GM21423 (cell line): ENCODE data around the gene FAHD1.
"Not testable (repeated sequence)": the region's sequence is repeated elsewhere in the genome, so short reads cannot be mapped to it uniquely, and the experiment has no call there.

Source experiments
- ATAC-seq: cut with Tn5 transposase; IDR thresholded peaks from one replicate; pipeline ENCODE4 v1.9.1; 2021; ENCODE audit warnings: mild to moderate bottlenecking, moderate library complexity; ENCODE audit not compliant: unreplicated experiment

FAHD1 gene

DNA sequence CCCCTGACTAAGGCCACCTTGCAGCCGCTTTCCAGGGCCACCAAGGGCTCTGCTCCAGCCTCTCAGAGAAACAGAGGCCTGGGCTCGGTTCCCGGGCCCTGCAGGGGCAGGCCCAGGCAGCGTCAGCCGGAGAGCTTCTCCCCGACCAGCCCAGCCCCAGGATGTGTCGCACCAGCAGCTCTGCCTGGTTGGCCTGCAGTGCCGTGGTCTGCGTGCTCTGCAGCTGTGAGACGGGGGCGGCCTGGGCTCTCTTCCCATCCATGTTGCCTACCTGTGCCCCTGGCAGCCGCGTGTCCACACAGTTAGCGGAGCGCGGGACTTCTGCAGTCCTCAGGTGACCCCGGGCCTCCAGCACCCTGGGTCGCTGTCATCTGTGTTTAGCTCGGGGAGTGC is 38.3 kb upstream of the FAHD1 start:
- no peak for ATAC-seq

DNA sequence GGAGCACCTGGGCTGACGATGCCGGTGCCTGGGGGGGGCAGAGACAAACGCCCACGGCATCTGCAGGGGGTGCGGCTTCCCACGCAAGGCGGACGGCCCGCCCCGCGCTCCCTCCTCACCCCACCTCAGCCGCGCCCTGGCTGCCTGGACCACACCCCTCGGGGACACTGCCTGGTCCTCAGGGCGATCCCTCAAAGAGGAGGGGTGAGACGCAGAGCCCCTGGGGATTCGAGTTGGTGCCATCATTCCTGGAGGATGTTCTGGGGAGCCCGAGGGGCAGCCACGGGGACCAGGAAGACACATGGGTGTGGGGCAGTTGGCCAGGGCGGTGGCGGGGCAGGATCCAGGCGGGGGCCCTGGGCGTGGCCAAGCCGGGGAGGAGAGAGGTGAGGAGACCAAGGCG is 37.4 kb upstream of the FAHD1 start:
- no peak for ATAC-seq

DNA sequence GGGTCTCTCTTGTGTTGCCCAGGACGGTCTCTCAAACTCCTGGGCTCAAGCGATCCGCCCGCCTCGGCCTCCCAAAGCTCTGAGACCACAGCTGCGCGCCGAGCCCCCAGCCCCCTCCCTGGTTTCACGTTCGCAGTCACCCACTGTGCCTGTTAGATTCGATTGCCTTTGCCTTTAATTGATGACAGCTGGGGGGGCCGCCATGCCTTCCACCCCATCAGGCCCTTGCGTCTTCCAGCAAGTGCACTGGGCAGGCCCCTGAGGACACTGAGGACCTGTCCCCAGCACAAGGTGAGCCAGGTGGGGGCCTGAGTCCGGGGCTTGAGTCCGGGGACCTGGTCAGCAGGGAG is 36.8 kb upstream of the FAHD1 start:
- no peak for ATAC-seq

DNA sequence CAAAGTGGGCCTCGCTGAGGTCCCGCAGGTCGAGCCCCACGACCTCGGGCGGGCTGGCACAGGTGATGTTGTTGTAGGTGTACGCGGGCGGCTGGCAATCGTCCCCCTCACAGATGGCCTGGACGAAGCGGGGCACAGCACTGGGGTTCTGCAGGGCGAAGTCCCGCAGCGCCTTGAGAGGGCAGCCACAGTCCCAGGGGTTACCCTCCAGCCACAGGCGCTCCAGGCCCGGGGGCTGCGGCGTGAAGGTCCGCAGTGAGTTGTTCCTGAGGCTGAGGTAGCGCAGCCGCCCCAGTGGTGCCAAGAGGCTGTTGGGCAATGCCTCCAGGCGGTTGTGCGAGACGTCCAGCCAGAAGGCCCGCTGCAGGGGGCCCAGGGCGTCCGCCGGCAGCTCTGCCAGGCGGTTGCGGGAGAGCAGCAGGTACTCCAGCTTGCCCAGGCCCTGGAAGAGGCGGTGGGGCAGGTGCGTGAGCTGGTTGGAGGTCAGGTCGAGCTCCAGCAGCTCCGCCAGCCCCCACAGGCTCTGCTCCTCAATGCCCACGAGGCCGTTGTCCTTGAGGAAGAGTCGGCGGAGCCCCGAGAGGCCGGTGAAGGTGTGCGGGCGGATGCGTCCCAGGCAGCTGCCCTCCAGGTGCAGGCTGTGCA is 36.3 kb upstream of the FAHD1 start:
- no peak for ATAC-seq

DNA sequence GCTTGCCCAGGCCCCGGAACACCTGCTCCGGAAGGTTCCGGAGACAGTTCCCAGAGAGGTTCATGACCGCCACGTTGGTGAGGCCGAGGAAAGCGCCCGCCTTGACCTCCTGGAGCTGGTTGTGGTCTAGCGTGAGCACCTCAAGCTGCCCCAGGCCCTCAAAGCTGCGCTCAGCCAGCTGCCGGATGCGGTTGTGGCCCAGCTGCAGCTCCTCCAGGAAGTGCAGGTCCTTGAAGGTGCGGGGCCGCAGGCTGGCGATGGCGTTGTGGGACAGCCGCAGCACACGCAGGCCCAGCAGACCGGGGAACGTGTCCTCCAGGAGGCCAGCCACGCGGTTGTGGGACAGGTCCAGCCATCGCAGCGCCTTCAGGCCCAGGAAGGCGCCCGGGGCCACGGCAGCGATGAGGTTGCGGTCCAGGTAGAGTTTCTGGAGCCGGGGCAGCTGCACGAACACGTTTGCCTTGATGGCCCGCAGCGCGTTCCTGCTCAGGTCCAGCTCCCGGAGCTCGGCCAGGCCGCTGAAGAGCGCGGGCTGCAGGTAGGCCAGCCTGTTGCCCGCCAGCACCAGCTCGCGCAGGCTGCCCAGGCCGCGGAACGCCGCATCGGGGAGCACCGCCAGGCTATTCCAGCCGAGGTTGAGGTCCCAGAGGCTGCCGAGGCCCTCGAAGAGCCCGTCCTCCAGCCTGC is 35.6 kb upstream of the FAHD1 start:
- no peak for ATAC-seq

DNA sequence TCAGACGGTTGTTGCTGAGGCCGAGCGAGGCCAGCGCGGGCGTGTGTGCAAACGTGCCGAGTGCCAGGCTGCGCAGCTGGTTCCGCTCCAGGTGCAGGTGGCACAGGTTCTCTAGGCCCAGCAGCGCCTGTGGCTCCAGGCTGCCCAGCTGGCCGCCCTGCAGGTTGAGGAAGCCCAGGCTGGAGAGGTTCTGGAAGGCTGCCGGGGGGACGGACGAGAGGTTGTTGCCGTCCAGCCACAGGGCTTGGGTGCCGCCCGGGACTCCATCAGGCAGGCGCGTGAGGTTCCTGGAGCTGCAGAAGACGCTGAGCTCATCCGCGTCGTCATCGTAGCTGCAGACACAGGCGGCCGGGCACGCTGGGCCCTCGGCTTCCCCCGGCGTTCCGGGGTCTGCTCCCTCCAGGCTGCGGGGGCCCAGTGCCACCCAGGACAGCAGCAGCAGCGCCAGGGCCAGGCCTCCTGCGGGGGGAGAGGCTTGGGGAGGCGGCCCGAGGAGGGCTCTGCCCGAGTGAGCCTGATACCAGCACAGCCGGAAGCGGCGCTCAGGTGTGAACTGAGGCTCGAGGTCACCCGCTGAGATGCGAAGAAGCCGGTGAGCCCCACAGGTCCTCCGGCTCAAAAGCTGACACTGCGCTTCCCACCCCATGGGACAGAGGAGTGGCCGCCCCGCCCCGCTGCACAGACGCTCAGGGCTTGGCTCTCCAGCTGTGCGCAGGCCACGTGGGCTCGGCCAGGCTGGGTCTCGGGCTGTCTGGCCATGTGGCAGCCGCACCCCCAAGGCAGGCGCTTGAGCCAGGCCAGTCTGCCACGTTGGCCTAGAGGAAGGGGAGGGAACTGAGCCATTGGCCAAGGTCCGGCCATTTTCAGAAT is 34.8 kb upstream of the FAHD1 start:
- no peak for ATAC-seq

DNA sequence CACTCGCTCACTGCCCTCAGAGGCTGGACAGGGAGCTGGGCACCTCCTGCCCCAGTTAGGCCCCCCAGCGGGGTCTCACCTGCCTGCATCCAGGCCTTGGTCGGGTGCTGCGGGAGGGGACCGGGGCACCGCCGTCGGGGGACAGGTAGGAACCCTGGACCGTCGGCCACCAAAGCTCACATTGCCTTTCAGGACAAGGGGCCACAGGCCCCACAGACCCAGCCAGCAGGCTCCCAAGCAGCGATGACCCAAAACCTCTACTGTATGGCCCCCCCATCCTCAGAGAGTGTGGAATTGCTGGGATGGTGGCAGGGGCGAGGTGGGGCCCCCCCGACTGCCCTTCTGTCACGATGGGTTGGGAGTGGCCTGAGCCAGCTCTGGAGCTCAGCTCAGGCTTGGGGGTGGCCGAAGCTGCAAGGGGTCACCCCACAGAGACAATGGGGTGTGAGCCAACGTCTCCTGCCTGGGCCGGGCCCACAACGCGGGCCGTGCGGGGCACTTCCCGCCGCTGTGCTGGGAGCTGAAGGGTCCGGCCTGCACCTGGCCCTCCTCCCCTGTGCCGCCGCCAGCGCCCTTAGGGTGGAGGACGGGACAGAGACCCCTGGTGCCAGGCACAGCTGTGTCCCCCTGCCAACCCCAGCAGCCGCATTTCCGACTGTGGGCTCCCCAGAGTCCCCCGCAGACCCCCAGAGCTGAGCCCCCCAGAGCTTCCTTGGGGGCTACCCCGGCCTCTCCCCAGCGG is 34.0 kb upstream of the FAHD1 start:
- no peak for ATAC-seq

DNA sequence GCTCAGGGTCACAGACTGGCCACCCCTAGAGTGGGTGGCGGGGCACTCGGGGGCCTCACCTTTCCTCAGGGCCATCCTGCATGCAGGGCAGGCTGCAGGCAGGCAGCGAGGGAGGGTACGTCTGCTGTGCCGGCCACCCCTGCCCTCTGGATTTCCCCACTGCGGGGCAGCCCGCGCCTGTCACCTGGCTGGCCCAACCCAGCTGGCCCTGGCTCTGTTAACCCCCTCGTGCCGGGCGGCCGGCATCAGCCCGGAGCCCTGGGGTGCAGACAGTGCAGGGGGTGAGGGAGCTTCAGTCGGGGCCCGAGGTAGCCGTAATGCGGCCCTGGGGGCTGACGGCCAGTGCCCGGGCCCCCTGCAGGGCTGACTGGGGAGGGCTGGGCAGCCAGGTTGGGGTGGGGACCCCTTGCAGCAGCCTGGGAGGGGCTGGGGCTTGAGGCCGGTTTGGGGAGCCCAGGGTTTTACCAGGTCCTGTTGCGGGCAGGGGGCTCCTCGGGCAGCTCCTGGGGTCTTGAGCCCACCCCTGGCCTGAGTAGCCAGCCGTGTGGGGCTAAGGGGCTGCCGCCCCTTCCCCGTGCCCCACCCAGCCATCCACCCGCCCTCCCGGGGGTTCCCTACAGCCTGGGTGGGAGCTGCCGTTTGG is 33.3 kb upstream of the FAHD1 start, which contains the start of gene IGFALS:
IGFALS (minus strand) TSS at position 128 of the 643 bp plus-strand sequence; CDS start at position 75, 53 bp downstream.
- ATAC-seq = no peak

DNA sequence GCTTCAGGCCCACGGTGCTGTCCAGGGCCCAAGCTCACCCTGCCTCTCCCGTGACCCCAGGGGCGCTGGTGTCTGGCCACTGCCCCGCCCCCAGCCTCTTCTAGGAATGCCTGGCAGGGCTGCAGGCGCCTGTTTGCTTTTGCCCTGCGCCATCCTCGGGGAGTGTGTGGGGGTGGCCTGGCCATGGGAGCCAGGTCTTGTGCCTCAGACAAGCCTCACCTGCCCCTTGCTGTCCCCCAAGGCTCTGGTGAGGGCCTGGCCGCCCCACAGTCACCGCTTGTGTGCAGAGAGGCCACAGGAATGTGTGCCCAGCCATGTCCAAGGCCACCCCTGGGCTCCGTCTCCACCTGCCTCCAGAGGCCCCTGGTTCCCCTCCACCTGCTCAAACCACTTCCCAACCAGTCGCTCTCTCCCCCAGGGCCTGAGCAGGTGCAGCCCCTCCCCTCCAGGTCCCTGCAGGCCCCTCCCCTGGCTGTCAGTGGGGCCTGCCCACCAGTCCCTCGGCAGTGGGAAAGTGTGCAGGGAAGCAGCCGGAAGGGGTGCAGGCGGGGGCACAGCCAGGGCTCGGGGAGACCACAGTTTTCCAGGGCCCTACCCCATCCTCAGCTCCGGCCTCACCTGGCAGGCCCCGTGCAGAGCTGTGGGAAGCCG is 32.7 kb upstream of the FAHD1 start:
- ATAC-seq = no peak

DNA sequence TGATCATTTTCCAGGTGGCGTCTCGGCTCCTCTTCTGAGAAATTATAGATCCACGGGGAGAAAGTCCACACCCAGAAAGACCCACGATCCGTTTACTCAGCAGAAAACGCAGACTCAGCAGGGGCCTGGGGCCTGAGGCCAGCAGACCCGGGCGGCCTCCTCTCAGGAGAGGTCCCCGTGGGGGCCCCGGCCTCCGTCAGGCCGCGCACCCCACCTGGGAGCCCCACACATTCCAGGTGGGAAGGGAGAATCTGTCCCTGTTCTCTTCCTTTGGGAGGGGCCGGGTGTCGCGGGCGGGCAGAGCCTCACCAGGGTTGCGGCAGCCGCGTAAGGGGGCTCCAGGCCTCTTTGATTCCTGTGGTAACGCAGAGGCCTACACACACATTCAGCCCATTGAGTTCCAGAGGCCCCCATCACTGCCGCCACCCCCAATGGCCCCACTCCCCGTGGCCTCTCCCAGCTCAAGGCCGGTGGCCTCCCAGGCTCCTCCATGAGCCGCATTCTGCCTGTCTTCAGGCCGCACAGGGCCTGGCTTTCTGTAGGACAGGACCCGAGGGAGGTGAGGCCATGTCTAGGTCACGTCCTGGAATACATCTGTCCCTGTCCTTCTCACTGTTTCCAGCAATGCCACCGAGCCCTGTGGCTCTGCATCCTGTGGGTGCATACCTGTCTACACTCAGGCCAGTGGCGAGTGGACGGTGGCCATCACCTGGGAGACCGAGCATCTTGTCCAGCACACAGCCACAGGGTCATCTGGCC is 31.9 kb upstream of the FAHD1 start:
- no peak for ATAC-seq

DNA sequence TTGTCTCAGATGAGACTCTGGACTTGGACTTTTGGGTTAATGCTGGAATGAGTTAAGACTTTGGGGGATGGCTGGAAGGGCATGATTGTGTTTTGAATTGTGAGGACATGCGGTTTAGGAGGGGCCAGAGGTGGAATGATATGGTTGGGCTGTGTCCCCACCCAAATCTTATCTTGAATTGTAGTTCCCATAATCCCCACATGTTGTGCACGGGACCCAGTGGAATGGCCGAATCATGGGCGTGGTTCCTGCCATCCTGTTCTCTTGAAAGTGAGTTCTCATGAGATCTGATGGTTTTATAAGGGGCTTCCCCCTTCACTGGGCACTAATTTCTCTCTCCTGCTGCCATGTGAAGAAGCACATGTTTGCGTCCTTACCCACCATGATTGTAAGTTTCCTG is 27.7 kb upstream of the FAHD1 start:
- ATAC-seq = not testable (repeated sequence)

DNA sequence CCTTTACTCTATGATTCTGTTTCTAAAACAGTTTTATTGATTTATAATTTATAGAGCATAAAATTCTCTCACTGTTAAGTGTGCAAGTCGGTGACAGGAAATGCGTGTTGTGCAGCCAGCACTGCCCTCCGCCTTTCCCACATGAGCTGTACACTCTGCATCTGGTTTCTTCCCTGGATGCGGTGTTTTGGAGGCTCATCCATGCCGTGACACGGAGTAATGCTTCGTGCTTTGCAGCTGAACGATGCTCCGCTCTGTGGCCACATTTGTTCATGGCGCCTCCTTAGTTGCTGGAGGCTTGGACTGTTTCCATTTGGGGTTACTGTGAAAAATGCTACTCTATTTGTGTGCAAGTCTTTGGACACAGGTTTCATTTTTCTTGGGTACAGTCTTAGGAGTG is 26.3 kb upstream of the FAHD1 start:
- ATAC-seq = no peak

DNA sequence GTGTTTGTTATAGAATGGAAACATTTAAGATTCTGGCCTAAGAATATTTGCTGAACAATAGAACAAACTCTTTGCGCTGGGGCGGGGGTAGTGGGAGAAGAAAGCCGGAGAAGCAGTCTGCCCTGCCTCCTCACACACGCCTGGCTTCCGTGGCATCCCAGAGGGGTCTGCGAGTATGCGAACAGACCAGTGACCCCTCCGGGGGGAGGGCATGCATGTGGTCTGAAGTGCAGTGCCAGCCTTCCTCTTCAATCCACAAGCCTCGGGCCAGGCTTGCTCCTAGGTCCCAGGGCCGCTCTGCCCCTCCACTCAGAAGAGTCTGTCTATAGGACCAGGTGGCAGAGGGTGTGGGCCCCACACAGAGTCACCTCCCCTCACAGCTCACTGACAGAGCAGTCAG is 19.4 kb upstream of the FAHD1 start:
- no peak for ATAC-seq

DNA sequence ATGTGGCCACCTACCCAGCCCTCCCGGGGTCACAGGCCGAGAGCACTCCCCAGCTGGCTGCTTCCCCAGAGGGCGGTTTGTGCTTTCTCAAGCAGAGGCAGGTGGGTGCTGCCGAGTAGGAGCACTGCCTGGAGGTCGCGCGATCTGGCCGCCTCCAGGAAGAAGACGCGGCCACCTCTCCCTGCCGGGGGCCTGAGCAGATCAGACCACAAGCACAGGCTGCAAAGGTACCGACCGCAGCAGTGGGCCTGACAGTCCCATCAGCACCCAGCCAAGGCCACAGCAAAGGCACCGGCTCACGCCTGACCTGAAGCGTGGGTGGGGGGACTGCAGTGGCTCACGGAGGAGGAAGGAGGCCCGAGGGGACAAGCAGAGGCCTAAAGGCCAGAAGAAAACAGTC is 18.3 kb upstream of the FAHD1 start:
- no peak for ATAC-seq

DNA sequence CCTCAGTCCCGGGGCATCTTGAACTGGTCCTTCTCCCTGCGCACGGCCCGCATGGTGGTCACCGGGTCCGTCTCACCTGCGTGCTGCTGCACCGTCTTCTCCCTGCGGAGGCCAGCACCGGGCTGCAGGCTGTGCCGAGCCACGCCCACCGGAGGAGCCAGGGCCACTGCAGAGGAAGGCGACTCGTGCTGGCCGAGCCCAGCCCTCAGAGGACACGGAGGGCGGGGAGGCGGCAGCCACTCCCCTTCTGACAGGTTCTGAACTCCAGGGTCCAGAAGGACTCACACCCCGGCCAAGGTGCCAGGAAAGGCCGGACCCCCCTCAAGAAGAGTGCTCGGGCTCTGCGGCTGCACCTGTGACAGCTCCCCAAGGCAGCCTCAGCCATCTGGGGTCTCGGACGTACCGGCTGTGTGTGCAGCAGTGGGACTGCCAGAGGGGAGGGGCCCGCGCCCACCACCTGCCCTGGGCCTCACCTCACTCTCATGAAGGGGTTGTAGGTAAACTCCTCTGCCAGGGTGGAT is 17.7 kb upstream of the FAHD1 start:
- ATAC-seq = no peak

DNA sequence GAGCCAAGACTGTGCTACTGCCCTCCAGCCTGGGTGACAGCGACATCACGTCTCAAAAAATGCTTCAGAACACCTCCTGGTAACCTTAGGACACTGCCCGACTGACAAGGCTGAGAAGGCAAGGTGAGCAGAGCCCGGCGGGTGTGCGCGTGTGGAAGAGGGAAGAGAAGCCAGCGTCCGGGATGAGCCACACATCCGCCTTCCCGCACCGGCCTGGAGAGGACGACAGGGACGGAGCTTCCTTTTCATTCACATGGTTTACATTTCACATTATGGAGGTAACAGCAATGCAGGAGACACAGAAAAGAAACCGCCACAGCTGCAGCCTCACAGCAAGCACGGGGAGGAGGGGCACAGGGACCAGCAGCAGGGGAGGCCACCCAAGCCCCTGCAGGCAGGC is 16.9 kb upstream of the FAHD1 start:
- ATAC-seq = no peak

DNA sequence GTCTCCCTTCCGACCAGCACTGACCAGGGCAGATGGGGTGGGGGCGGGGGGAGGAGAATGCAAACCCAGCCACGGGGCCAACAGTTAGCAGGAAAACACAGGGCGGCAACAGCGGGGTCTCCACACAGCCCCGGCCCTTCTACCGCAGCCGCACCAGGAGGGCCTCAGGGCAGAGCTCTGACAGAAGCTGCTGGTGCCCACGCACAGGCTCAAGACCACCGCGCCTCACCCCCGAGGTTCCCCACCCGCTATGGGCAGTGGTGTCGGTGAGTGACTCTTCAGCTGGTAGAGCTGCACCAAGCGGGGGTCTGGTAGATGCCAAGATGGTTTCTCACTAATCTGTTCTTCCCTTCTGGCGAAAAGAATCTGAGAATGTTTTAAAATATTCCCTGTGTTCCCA is 16.5 kb upstream of the FAHD1 start:
- ATAC-seq = no peak

DNA sequence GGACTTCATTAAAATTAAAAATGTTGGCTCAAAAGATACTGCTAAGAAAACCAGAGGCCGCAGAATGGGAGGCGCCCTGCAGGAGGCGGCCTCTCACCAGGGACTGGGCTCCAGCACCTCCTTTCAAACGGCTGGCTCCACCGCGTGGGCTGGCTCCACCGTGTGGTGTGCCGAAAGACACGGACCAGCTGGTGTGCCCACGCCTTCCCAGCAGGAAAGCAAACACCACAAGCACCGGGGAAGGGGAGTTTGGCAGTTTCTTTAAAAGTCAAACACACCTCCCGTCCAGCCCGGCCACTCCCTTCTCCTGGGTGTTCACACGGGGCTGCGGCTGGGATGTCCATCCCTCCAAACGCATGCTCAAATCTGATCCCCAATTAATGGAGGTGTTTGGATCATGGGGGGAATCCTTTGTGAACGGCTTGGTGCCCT is 14.3 kb upstream of the FAHD1 start:
- ATAC-seq = no peak

DNA sequence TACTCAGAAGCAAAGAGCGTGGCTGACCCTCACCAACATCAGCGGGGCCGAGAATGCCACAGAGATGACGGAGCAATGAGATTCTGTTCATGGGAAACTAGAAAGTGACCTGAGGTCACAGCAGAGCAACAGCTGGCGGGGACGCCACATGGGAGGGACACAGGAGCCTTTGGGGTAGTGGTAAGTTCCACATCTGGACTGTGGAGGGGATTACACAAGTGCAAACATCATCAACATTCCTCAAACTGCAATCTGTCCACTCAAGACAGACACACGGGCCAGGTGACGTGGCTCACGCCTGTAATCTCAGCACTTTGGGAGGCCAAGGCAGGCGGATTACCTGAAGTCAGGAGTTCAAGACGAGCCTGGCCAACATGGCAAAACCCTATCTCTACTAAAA is 11.5 kb upstream of the FAHD1 start:
- ATAC-seq = no peak
